HG02970 (cell line): Measurements from ENCODE around the gene WDTC1.

Source experiments
- ATAC-seq: cut with Tn5 transposase; IDR thresholded peaks from one replicate; pipeline ENCODE4 v1.9.1; 2021; ENCODE audit warnings: mild to moderate bottlenecking, moderate library complexity, moderate number of reproducible peaks; ENCODE audit not compliant: unreplicated experiment, low FRiP score

The WDTC1 gene

DNA sequence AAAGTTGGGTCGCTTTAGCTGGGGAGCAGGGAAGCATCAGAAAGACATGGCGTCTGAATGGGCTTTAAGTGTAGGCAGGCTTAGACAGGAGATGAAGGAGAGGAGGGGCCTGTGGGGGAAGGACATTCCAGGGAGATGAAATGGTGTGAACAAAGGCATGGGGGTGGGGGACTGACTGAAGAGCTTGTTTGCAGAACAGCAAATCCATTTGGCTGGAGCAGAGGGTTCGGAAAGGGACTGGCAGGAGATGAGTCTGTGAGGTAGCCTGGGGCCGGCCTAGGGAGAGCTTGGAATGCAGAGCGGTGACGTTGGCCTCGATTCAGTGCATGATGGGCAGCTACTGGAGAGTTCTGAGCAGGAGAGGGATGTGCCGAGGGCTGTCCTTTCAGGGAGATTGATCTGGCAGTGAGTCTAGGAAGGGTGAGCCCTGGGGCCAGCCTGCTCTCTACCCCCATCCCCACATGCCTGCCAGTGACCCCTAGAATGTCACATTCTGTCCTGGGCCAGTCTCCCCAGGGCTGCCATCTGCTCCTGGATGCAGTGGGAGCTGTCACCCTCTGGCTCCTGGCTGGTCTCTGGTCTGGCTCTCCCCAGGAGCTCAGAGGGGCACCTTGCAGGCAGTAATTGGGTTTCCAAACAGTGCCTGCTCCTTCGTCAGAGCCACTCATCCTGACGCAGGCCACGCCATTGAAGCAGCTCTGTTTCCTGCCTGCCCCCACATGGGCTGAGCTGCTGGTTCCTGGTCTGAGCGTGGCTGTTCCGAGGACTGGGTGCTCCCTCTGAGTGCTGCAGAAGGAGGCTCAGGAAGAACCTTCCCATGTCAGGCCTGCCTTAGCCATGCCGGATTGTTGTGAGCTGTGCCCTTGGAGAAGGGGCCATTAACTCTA, 65.2 kb downstream of the WDTC1 start:
- ATAC-seq, result no peak

GRCh38 chr1:27300341-27301051, 66.1 kb downstream of the WDTC1 start:
- ATAC-seq, result no peak

DNA sequence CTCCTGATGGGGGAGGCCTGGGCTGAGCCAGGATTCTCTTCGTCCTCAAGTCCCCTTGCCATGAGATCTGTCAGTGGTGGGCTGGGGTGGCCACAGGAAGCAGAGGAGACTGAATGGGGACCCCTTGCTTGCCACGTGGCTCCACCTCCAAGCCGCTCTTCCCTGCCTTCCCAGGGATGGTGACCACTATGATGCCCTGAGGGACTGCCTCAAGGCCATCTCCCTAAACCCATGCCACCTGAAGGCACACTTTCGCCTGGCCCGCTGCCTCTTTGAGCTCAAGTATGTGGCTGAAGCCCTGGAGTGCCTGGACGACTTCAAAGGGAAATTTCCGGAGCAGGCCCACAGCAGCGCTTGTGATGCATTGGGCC, 66.6 kb downstream of the WDTC1 start:
- ATAC-seq, result no peak

DNA sequence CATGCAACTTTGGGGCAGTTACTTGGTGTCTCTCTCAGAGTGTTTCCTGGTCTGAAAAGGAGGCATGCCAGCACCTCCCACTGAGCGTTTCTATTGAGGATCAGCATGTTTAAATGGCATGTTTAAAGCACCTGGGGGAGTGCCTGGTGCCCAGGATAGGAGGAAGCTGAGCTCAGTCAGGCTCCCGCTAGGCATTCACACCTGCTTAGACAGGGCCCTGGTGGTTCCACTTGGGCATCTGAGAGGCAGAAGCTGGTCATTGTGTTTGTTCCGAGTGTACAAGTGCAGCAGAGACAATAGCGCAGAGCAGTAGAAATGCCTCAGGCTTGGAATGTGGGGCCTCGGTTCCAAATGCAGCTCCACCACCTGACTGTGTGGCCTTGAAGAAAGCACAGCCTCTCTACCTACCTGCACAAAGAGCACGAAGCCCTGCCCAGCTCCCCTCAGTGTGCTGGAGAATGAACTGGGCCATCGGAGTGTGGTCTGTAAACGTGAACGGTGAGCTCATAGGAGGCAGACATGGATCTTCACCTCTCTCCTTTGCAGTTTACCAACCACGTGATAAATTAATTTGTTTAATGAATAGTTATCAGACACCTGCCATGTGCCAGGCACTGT, 67.3 kb downstream of the WDTC1 start:
- no peak for ATAC-seq

DNA sequence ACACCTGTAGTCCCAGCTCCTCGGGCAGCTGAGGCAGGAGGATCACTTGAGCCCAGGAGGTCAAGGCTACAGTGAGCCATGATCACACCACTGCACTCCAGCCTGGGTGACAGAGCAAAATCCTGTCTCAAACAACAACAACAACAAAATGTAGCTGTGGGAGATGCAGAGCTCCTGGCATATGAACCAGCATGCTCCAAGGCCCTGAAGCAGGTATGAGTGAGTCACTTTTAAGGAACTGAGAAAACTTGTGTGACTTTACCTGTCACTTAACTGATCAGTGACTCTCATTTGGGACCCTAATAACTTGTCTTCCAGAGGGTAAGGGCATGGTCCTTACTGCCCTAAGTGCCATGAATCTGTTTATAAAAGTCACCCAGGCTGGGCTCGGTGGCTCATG, 68.2 kb downstream of the WDTC1 start:
- no peak for ATAC-seq

GRCh38 chr1:27303509-27303908, 69.1 kb downstream of the WDTC1 start:
- no peak for ATAC-seq

DNA sequence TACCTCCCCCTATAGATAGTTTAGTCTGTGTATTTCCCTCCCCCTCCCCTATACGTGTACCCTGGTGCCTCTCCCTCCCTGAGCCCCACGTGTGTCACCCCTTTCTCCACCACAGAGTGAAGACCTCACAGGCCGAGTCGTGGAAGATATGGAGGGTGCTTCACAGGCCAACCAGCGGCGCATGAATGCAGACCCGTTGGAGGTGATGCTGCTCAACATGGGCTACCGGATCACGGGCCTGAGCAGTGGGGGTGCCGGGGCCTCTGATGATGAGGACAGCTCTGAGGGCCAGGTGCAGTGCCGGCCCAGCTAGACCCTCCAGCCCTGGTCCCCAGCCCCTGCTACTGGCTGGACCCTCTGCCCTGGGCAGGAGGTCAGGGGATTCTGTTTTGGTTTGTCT, 71.6 kb downstream of the WDTC1 start:
- ATAC-seq, result no peak

GRCh38 chr1:27306892-27307761, 72.7 kb downstream of the WDTC1 start:
- ATAC-seq, result no peak

GRCh38 chr1:27307874-27308598, 73.6 kb downstream of the WDTC1 start:
- ATAC-seq, result no peak

GRCh38 chr1:27314169-27314568, 79.7 kb downstream of the WDTC1 start:
- no peak for ATAC-seq

GRCh38 chr1:27314737-27315136, 80.3 kb downstream of the WDTC1 start:
- no peak for ATAC-seq

DNA sequence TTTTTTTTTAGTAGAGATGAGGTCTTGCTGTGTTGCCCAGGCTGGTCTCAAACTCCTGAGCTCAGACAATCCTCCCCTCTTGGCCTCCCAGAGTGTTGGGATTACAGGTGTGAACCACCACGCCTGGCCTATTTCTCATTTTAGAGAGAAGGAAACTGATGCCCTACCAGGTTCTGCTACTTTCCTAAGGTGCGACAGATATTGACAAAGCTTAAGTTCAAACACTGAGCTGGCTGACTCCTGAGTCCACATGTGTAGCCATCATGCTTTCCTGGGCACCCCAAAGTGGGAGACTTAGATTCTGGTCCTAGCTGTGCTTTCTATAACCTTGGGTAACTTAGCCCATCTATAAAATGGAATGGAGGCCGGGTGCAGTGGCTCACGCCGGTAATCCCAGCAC, 82.4 kb downstream of the WDTC1 start:
- no peak for ATAC-seq

GRCh38 chr1:27318136-27318535, 83.7 kb downstream of the WDTC1 start:
- no peak for ATAC-seq

DNA sequence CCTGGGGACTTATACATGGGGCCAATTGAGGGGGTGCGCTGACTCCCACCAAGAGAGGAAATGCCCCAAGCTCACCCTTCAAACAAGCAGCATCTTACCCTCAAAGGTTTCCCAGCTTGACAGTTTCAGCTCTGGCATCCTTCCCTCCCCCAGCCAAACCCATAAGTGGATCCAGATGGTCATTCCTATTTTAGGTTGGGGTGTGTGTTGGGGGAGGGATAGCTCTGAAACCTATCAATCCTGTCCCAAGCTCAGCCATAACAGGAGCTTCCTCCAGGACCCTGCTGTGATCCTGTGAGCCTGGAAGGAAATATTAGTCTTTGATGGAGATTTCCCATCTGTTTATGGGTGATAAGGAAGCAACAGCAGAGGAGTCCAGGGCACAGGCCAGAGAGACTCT, 84.2 kb downstream of the WDTC1 start:
- no peak for ATAC-seq

GRCh38 chr1:27321813-27322568, 87.6 kb downstream of the WDTC1 start, which contains the start of gene TMEM222:
TSS of gene TMEM222 (plus strand) at chr1:27322163. CDS start at chr1:27322198, 35 bp downstream.
- ATAC-seq, result peak; percentile 96

DNA sequence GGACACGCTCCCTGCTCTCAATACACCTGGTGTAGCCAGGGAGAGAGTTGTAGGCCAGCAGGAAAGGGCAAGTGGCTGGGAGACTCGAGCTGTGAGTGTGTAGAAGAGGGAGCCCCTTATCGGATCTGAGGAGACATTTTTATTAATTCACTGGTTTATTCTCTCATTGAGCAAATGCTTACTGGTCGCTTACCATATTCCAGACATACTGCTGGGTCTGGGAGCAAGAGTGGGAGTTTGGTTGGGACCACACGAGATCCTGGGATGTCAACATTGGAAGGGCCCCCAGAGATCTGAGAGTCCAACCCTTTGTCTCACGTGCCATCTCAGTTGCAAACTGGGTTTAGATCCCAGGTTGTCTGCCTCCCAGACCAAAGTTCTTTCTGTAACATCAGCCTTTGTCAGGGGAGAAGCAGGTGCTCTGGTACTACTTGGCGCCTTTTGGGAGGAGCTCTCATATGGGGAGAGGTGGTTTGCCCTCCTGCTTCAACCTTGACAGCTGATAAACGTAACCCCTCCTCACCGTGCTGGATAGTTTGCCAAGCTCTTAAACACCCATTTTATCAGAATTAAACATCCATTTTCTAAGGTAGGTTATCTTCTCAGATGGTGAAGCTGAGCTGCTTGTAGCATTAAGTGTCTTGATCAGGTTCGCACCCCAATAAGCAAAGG, 88.3 kb downstream of the WDTC1 start:
- no peak for ATAC-seq

DNA sequence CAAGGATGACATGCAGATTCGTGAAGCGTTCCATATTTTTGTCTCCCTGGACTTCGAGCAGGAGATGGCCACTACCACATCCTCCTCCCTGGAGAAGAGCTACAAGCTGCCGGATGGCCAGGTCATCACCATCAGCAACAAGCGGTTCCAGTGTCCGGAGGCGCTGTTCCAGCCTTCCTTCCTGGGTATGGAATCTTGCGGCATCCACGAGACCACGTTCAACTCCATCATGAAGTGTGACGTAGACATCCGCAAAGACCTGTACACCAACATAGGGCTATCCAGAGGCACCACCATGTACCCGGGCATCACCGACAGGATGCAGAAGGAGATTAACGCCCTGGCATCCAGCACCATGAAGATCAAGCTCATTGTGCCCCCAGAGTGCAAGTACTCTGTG, 90.9 kb downstream of the WDTC1 start:
- ATAC-seq, result no peak

DNA sequence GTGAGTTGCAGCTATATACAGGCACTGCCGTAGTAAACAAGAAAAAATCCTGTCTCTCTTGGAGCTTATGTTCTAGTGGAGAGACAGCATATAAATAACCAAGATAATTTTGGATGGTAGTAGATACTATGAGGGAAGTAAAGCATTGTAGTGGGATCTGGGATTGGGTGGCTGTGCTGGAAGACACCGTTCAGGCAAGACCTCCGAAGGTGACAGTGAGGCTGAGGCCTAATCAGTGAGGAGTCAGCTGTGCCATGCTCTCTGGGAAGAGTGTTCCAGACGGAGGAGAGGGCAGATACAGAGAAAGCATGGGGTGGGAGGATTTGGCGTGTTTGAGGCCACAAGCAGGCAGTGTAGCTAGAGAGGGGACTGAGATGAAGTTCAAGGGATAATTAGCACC, 93.5 kb downstream of the WDTC1 start:
- ATAC-seq, result no peak

DNA sequence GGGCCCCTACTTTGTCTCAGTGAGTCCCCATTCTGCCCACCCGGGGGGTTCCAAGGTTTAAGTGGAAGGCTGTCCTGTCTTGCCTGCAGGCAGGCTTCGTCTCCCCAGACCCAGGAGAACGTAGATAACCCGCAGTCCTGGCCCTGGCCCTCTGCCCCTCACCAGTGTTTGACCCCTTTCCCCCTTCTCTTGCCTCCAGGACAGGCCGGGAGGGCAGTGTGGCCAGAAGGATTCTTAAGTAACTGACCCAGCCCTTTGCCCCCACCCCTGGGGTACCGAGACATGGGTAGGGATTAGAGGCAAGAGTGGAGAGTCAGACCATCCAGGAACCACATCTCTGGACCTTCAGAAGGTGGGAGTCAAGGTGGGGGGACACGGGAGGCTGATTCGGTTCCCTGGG, 96.4 kb downstream of the WDTC1 start:
- ATAC-seq, result no peak
